ENCODE measurements around the gene DGKE. TPM values are rescaled to one million over a fixed set of nuclear protein-coding genes. Genes with fewer than 3 reads are reported as not detected.

Gene DGKE
- total and polyA plus RNA-seq, 2 donors (not counting 3 experiments of a cell fraction or from before 2014, with no cell fraction given): 4.9 to 22.9 TPM

GRCh38 chr17:56847106-56847505 is 13.2 kb downstream of the DGKE start:
- no TSS peak for BruUV-seq (replicated peaks)
- peaks cover 5 to 8% of the 10 kb centered on the region in 2 experiments for H3K36me3 ChIP-seq (ENCODE audit: control insufficient read depth in 2 of 2, extremely low read depth in 1 of 2, insufficient read depth in 2 of 2, low read length in 2 of 2)
- FAIRE-seq (no peak), DNase-seq (ENCODE audit: low read depth, low spot score) (no peak)
- no peak overlapping the region for H3K27ac ChIP-seq (ENCODE audit: insufficient read depth, low read depth, low read length)
- no peaks in the 10 kb centered on the region for H3K9me3 ChIP-seq (replicated peaks; ENCODE audit: control insufficient read depth, insufficient read depth, low read length)
- H3K4me2 ChIP-seq (ENCODE audit: insufficient read depth, low read length): no peak overlapping the region
- H3K4me1 ChIP-seq (ENCODE audit: control insufficient read depth, extremely low read depth, insufficient read depth, low read length): peaks cover 5% of the 10 kb centered on the region
- H4K20me1 ChIP-seq (replicated peaks; ENCODE audit: control insufficient read depth, extremely low read depth, insufficient read depth, low read length): no peaks in the 10 kb centered on the region
- POLR2A ChIA-PET: no interaction called here
- no peak overlapping the region for H2AFZ ChIP-seq (ENCODE audit: low read depth, low read length)
- TF ChIP-seq CTCF (IDR thresholded peaks at IDR 0.05; ENCODE audit: extremely low read depth in 1 of 2, insufficient read depth in 1 of 2, low read depth in 1 of 2, low read length in 2 of 2) (no peak), EZH2 (IDR thresholded peaks at IDR 0.05; ENCODE audit: borderline replicate concordance, low read depth, low read length, severe bottlenecking) (no peak)
- H3K9me1 ChIP-seq (replicated peaks; ENCODE audit: control insufficient read depth, extremely low read depth, insufficient read depth, low read length): no peaks in the 10 kb centered on the region
- intact Hi-C loops (cut with micrococcal nuclease): no loop called here
- no peaks in the 10 kb centered on the region for H3K79me2 ChIP-seq (ENCODE audit: control insufficient read depth, insufficient read depth, low read length)
- H3K4me3 ChIP-seq (replicated peaks in 1 of 3; ENCODE audit: insufficient read depth in 1 of 3, low read depth in 1 of 3, low read length in 3 of 3): no peak overlapping the region
- no peaks in the 10 kb centered on the region for H3K27me3 ChIP-seq (ENCODE audit: control insufficient read depth in 2 of 2, insufficient read depth in 2 of 2, low read length in 2 of 2)
- no peak overlapping the region for H3K9ac ChIP-seq (replicated peaks; ENCODE audit: extremely low read depth, insufficient read depth, low read length)
- dilution Hi-C loops (cut with MboI; ENCODE audit: extremely low pct_ligation_motif_present, low sequenced_read_pairs): no loop called here
- CTCF ChIA-PET: no interaction called here

GRCh38 chr17:56849131-56849530 is 15.2 kb downstream of the DGKE start:
- H3K4me1 ChIP-seq (ENCODE audit: control insufficient read depth, extremely low read depth, insufficient read depth, low read length): peaks cover 5% of the 10 kb centered on the region
- TF ChIP-seq CTCF (IDR thresholded peaks at IDR 0.05; ENCODE audit: extremely low read depth in 1 of 2, insufficient read depth in 1 of 2, low read depth in 1 of 2, low read length in 2 of 2): no peak
- TF ChIP-seq POLR2A (IDR thresholded peaks at IDR 0.05; ENCODE audit: low read depth, low read length): no peak
- CTCF ChIA-PET: interaction anchor here (1.0 kb wide), 1 partner anchor 29 kb away, joined by 3 read pairs; no protein-coding TSS in a partner anchor
- peaks cover 5 to 11% of the 10 kb centered on the region in 2 experiments for H3K36me3 ChIP-seq (ENCODE audit: control insufficient read depth in 2 of 2, extremely low read depth in 1 of 2, insufficient read depth in 2 of 2, low read length in 2 of 2)
- no peak overlapping the region for H3K9ac ChIP-seq (replicated peaks; ENCODE audit: extremely low read depth, insufficient read depth, low read length)
- no peak for FAIRE-seq
- DNase-seq (ENCODE audit: low read depth, low spot score): no peak
- H3K4me3 ChIP-seq (replicated peaks in 1 of 3; ENCODE audit: insufficient read depth in 1 of 3, low read depth in 1 of 3, low read length in 3 of 3): no peak overlapping the region
- BruUV-seq (replicated peaks): no TSS peak
- H3K9me1 ChIP-seq (replicated peaks; ENCODE audit: control insufficient read depth, extremely low read depth, insufficient read depth, low read length): no peaks in the 10 kb centered on the region
- no peak overlapping the region for H3K27ac ChIP-seq (ENCODE audit: insufficient read depth, low read depth, low read length)
- POLR2A ChIA-PET: interaction anchor here (0.6 kb wide), 1 partner anchor 65 kb away, joined by 3 read pairs; the partner anchor contains the start of gene TRIM25
- no peak overlapping the region for H2AFZ ChIP-seq (ENCODE audit: low read depth, low read length)
- no peak overlapping the region for H3K4me2 ChIP-seq (ENCODE audit: insufficient read depth, low read length)
- no peaks in the 10 kb centered on the region for H3K79me2 ChIP-seq (ENCODE audit: control insufficient read depth, insufficient read depth, low read length)
- no peaks in the 10 kb centered on the region for H3K27me3 ChIP-seq (ENCODE audit: control insufficient read depth in 2 of 2, insufficient read depth in 2 of 2, low read length in 2 of 2)
- no peaks in the 10 kb centered on the region for H3K9me3 ChIP-seq (replicated peaks; ENCODE audit: control insufficient read depth, insufficient read depth, low read length)
- H4K20me1 ChIP-seq (replicated peaks; ENCODE audit: control insufficient read depth, extremely low read depth, insufficient read depth, low read length): no peaks in the 10 kb centered on the region
- dilution Hi-C loops (cut with MboI; ENCODE audit: extremely low pct_ligation_motif_present, low sequenced_read_pairs) (no loop called here), intact Hi-C loops (cut with micrococcal nuclease) (no loop called here)

Measured in endothelial cell of umbilical vein (primary cell).